Measurements from ENCODE around the gene ASPRV1.

GRCh38 chr2:69950241-69950640 lies 11.2 kb downstream of the ASPRV1 start:
- no peak for TF ChIP-seq CTCF (conservative IDR thresholded peaks at IDR 0.05)
- TF ChIP-seq EZH2 (IDR thresholded peaks at IDR 0.05; ENCODE audit: low read depth): no peak
